Measurements from ENCODE around the gene TCEA2.

Gene TCEA2

DNA sequence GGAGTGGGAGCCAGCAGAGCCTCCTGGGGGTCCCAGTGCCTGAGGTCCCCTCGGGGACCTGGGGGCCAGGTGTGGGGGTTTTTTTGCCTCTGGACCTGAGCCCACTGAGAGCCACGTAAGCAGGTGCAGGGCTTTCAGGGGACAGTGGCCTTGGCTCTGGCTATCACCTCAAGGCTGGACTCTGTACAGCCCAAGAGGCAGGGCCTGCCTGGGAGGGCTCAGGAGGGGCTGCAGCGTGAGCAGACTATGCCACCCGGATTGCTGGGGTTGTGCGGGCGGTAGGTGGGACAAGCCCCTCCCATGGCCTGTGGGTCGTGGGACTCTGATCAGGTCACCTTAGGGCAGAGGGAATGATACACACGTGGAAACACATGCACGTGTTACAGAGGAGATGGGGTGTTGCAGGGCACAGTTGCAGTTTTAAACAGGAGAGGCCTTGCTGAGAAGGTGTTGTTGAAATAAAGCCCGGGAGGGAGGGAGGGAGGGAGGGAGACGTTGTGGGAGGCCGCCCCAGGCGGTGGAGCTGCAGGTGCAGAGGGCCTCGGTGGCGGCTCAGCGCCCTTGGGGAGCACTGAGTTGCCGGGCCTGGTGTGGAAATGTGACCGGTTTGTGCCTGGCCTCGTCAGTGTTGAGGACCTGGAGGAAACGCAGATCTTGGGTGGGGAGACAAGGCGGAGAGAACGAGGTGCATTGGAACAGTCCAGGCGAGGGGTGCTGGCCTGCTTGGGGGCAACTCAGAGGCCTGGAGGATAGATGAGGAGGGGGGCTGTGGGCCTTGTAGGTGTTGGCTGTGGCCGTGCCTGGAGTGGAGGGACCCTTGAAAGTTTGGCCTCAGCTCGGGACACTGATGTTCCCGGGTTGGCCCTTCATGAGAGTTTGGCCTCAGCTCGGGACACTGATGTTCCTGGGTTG, 2.3 kb downstream of the TCEA2 start:
- no peak for DNase-seq (ENCODE audit: low spot score)

DNA sequence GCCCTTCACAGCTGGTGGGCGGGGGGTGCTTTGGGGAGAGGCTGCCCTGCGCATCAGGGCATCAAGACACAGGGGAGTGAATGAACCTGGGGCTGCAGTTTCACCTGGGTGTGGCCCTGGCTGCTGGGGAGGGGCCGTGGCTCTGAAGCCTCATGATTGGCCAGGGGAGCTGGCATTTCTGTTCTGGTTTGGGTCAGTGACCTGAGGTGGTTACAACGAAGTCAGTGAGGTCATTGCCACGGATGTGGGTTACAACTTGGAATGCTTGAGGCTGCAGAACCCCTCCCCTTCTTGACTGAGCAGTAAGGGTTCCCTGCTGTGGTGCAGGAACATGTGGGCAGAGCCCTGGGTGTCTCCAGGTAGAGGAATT, 3.0 kb downstream of the TCEA2 start:
- peak; percentile 66 for DNase-seq (ENCODE audit: low spot score)

DNA sequence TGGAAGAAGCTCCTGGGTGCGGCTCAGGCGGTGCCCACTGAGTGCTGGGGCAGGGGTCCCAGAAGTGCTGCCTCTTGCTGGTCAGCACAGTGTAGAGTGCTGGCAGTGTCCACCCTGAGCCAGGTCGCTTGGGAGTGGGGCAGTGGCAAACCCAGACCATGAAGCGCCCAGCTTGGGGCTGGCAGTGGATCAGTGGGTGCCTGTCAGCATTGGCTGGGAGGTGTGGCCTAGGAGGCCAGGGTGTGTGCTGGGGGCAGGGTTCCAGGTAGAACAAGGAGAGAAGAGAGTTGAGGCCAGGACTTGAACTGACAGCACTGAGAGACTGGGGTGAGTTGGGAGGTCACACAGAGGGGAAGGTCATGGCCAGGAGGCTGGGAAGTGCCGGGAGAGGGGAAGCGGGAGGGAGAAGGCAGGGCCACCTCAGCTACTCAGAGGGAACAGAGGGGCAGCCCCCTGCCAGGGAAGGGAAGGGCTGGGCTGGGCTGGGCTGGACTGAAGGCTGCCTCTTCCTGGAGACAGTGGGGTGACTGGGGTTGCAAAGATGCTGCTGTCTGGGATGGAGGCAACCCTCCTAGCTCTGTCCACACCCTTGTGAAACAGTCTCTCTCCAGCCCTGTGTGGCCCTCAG, 4.1 kb downstream of the TCEA2 start:
- no peak for DNase-seq (ENCODE audit: low spot score)

- DNase-seq (ENCODE audit: low spot score) = no peak
Observed at GRCh38 chr20:64067733-64068307, 4.8 kb downstream of the TCEA2 start.

- DNase-seq (ENCODE audit: low spot score) = no peak
Observed at GRCh38 chr20:64068386-64069208, 5.6 kb downstream of the TCEA2 start.

DNA sequence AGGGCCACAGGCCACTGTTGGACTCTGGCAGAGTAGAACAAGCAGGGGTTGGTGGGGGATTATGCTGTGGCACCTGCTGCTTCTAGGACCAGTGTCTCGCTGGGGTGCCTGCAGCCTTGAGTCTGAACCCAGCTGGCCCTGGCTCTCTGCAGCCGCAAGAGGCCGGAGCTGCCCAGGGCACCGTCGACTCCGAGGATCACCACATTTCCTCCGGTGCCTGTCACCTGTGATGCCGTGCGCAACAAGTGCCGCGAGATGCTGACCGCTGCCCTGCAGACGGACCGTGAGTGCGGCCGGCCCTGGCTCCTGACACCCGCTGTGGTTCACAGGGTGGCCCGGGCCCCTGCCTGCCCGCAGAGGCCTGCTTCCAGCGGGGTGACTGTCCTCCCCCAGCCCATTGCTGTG, 6.2 kb downstream of the TCEA2 start:
- no peak for DNase-seq (ENCODE audit: low spot score)

DNA sequence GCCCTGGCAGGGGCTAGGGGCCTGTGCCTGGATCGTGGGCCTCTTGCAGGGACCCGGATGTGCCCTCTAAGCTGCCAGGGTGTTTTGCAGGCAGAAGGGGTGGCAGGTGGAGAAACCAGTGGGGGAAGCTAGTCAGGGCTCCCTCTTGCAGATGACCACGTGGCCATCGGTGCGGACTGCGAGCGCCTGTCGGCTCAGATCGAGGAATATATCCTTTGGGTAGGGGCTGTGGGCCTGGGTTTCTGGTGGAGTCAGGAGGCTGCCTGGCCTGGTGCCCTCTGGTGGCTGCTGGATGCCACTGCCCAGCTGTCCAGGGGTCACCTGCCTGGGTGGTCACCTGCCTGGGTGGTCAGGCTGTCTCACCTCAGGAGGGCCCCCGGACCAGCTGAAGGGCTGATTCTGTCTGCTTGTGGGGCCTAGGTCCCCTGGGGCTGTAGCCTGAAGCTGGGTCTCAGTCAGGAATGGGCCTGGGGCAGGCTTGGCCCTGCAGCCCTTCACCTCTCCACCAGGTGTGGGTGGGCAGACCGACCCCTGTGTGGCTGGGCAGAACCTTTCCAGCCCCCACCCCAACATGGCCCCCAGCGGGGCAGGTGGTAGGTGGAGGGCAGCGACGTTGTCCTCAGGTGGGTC, 6.7 kb downstream of the TCEA2 start:
- peak; percentile 97 for DNase-seq (ENCODE audit: low spot score)

- DNase-seq (ENCODE audit: low spot score) = no peak
Observed at GRCh38 chr20:64070244-64070993, 7.4 kb downstream of the TCEA2 start.

- no peak for DNase-seq (ENCODE audit: low spot score)
Observed at GRCh38 chr20:64071341-64072332, 8.6 kb downstream of the TCEA2 start.

GRCh38 chr20:64072498-64073063, 9.6 kb downstream of the TCEA2 start:
- no peak for DNase-seq (ENCODE audit: low spot score)

- no peak for DNase-seq (ENCODE audit: low spot score)
Observed at GRCh38 chr20:64073476-64074183, 10.6 kb downstream of the TCEA2 start.

GRCh38 chr20:64074184-64074789, 11.3 kb downstream of the TCEA2 start:
- DNase-seq (ENCODE audit: low spot score) = no peak

- DNase-seq (ENCODE audit: low spot score) = no peak
Observed at GRCh38 chr20:64074963-64075362, 12.0 kb downstream of the TCEA2 start.

DNA sequence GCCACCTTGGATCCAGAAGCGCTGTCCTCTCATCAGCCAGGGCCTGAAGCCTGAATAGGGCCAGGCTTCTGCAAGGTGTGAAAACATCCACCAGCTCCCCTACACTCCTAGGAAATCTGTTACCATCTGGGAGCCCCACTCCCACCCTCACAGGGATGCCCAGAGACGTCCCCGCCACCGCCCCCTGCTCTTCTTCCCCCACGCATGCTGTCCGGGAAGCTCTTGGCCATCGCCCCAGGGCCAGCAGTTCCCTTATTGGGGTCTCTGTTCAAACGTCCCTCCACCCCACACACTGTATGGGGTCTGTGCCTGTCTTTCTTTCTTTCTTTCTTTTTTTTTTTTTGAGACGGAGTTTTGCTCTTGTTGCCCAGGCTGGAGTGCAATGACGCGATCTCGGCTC, 12.6 kb downstream of the TCEA2 start:
- no peak for DNase-seq (ENCODE audit: low spot score)

DNA sequence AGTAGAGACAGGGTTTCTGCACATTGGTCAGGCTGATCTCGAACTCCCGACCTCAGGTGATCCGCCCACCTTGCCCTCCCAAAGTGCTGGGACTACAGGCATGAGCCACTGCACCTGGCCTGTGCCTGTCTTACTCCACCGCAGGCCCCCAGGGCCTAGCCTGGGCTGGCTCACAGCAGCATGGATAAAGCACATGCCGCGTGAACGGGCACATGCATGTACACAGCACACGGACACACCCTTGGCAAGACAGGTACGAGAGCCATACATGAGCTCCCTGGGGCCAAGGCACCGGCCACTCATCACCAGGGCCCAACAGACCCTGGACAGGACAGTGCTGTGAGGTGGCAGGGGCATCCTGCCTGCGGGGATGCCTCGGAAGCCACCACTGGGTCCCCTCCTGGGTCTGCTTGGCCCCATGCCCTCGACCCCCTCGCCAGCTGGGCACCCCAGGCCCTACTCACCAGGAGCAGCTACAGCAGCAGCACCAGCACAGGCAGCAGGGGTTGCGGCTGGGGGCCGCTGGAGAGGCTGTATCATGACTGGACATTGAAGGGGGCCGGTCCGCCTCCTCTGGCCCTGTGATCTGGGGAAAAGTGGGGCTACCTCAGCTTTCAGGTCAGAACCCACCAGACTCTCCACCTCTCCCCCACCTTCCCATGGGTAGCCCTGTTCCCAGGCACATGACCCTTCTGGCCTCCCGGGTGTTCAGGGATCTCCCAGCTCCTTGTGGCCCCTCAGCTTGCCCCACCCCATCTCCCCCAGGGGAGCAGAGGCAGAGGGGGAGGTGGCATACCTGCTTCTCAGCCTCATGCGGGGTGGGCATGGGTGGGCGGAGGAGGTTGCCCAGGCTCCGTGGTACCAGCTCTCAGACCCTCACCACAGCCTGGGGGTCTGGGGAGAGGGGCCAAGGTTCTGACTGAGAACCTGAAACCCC, 13.3 kb downstream of the TCEA2 start:
- no peak for DNase-seq (ENCODE audit: low spot score)

- no peak for DNase-seq (ENCODE audit: low spot score)
Observed at GRCh38 chr20:64077094-64077493, 14.1 kb downstream of the TCEA2 start.

DNA sequence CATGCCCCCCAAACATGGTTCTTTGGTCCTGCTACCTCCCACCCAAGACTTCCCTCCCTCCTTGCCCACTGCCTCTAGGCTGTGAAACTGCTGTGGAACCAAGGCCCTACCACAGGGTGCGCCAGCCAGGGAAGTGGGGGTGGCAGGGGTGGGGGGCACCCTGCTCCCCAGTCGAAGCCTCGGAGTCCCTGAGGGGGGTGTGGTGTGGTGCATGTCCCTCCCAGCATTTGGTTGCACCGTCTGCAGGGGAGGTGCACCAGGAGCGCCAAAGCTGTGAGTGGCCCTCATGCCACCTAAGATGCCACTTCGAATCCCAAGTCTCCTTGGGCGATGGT, 14.5 kb downstream of the TCEA2 start:
- DNase-seq (ENCODE audit: low spot score) = no peak

Measured in HuH-7.5 (cell line).